A549 treated with DMSO at 1 μM for 4 hours (cell line): ENCODE data around the gene FAM193A. TPM values are rescaled to one million over a fixed set of nuclear protein-coding genes. Genes with fewer than 3 reads are reported as not detected.

Experiments used
- total RNA-seq: library from RNA; stranded (reverse); fragments of 200-300 nt; extraction: Qiagen RNA extraction; gene quantifications from 5 replicates; pipeline ENCODE4 v1.2.3, GENCODE V29; 2022; ENCODE audit warnings: low read depth

The FAM193A gene
- 7.5 to 10.0 TPM (median 9.1 TPM) in 5 replicates for total RNA-seq

GRCh38 chr4:2536193-2537010, at the start of gene FAM193A:
TSS of gene FAM193A (plus strand) at chr4:2536647. CDS start at chr4:2536916, 269 bp downstream.

GRCh38 chr4:2755821-2756690, 219.6 kb downstream of the FAM193A start, which contains the start of gene TNIP2:
TSS of gene TNIP2 (minus strand) at chr4:2756336. CDS start at chr4:2756289, 47 bp downstream.

Other genes with a start within 250 kb of the FAM193A start
- gene ZFYVE28, start 118.0 kb upstream of the FAM193A start, total RNA-seq, result 1.3 to 2.7 TPM (median 2.4 TPM) in 5 replicates
- 0.07 to 0.19 TPM (median 0.11 TPM) in 4 of 5 replicates, not detected in the other for gene CFAP99, start 117.7 kb upstream of the FAM193A start, total RNA-seq
- 61.9 to 89.6 TPM (median 65.2 TPM) in 5 replicates for gene RNF4, start 67.5 kb upstream of the FAM193A start, total RNA-seq
- gene TNIP2, start 219.7 kb downstream of the FAM193A start, total RNA-seq, result 28.7 to 45.3 TPM (median 41.6 TPM) in 5 replicates